GM21576 (cell line): ENCODE measurements around the gene RPS27A.
"Not testable (repeated sequence)": the region's sequence is repeated elsewhere in the genome, so short reads cannot be mapped to it uniquely, and the experiment has no call there.

Experiments used
- ATAC-seq: cut with Tn5 transposase; IDR thresholded peaks from one replicate; pipeline ENCODE4 v1.9.1; 2021; ENCODE audit warnings: mild to moderate bottlenecking, moderate library complexity; ENCODE audit not compliant: unreplicated experiment

RPS27A gene

GRCh38 chr2:55236992-55237543 is 4.6 kb downstream of the RPS27A start:
- no peak for ATAC-seq

GRCh38 chr2:55239656-55240222 is 7.3 kb downstream of the RPS27A start:
- no peak for ATAC-seq

- not testable (repeated sequence) for ATAC-seq
Observed at GRCh38 chr2:55241582-55241981, 9.1 kb downstream of the RPS27A start.

GRCh38 chr2:55242617-55243016 is 10.1 kb downstream of the RPS27A start:
- ATAC-seq: no peak

GRCh38 chr2:55245411-55245810 is 12.9 kb downstream of the RPS27A start:
- no peak for ATAC-seq

GRCh38 chr2:55247025-55247424 is 14.5 kb downstream of the RPS27A start:
- no peak for ATAC-seq

GRCh38 chr2:55252832-55253231 is 20.3 kb downstream of the RPS27A start:
- ATAC-seq: no peak

- not testable (repeated sequence) for ATAC-seq
Observed at GRCh38 chr2:55259586-55259985, 27.1 kb downstream of the RPS27A start.

GRCh38 chr2:55268288-55268906 is 35.9 kb downstream of the RPS27A start:
- no peak for ATAC-seq

- ATAC-seq: peak; percentile 98
Observed at GRCh38 chr2:55268907-55269644, 36.6 kb downstream of the RPS27A start, which contains the start of gene MTIF2. Gene MTIF2 (minus strand): TSS chr2:55269231. CDS start chr2:55263858, 5,373 bp downstream.

- ATAC-seq: no peak
Observed at GRCh38 chr2:55269645-55269990, 37.1 kb downstream of the RPS27A start.

- not testable (repeated sequence) for ATAC-seq
Observed at GRCh38 chr2:55274346-55274745, 41.9 kb downstream of the RPS27A start.

GRCh38 chr2:55277310-55277709 is 44.8 kb downstream of the RPS27A start:
- no peak for ATAC-seq

GRCh38 chr2:55279214-55279835 is 46.8 kb downstream of the RPS27A start:
- not testable (repeated sequence) for ATAC-seq

GRCh38 chr2:55279859-55280424 is 47.5 kb downstream of the RPS27A start:
- ATAC-seq: not testable (repeated sequence)

- not testable (repeated sequence) for ATAC-seq
Observed at GRCh38 chr2:55280851-55281546, 48.5 kb downstream of the RPS27A start.

- peak; percentile 97 for ATAC-seq
Observed at GRCh38 chr2:55282110-55282917, 49.8 kb downstream of the RPS27A start.

- ATAC-seq: no peak
Observed at GRCh38 chr2:55283083-55283482, 50.6 kb downstream of the RPS27A start.
